Neural progenitor cell (in vitro differentiated cells): ENCODE measurements around the gene MRPS14.

ENCODE experiments used
- EZH2phosphoT487 ChIP-seq: fragments of 200-600 bp; sonication (generic); IDR thresholded peaks from 2 replicates; pipeline ENCODE4 v1.6.1; 2017; ENCODE audit warnings: antibody characterized with exemption
- TF ChIP-seq, protein P1 (sequence below): fragments of 200-600 bp; sonication (generic); IDR thresholded peaks from 2 replicates; pipeline ENCODE4 v1.5.1; 2017; ENCODE audit warnings: antibody characterized with exemption, mild to moderate bottlenecking

DNA sequence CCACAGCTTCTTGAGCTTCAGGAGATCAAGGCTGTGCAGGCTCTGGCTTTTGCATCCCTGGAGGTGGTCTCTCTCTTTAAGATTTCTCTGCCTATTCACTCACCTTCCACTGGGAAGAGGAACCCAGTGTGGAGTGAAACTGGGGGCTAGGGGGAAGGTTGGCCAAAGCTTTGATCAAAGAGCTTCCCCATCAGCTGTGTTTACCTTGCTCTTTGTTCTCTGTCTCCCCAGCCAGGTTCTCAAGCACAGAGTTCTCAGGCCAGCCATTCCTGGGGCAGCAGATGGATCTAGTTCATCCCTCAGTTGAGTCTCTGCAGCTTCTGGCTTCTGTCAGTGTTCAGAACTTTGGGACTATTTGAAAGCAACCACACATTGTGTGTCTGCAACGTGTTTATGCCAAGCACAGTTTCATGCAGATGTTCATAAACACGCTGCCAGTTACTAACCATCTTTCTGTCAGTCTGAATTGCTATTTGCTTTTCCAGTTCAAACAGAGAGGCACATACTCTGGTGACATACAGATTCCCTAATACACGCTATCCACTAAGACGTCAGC is 17.2 kb upstream of the MRPS14 start:
- TF ChIP-seq, protein P1, sequence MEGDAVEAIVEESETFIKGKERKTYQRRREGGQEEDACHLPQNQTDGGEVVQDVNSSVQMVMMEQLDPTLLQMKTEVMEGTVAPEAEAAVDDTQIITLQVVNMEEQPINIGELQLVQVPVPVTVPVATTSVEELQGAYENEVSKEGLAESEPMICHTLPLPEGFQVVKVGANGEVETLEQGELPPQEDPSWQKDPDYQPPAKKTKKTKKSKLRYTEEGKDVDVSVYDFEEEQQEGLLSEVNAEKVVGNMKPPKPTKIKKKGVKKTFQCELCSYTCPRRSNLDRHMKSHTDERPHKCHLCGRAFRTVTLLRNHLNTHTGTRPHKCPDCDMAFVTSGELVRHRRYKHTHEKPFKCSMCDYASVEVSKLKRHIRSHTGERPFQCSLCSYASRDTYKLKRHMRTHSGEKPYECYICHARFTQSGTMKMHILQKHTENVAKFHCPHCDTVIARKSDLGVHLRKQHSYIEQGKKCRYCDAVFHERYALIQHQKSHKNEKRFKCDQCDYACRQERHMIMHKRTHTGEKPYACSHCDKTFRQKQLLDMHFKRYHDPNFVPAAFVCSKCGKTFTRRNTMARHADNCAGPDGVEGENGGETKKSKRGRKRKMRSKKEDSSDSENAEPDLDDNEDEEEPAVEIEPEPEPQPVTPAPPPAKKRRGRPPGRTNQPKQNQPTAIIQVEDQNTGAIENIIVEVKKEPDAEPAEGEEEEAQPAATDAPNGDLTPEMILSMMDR = no peak
- TF ChIP-seq EZH2phosphoT487 = no peak
